ENCODE measurements around the gene HDAC4.

DNA sequence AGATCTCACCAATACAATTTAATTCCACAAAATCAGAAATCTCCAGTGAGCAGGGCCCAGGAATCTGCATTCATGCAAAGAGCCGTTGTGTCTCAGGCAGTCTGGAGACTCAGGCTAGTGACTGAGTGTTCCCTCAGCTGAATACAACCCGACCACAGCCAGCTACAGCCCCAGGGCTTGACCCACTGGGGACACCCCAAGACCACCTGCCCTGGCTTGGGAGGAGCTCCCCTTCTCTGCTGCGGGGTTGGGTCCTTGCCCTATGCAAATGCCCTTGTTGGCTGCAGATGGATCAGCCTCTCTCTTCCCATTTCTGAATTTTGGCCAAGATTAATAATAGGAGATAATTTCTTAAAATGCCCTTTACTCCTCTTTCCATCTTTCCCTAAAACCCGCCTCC, 395.2 kb downstream of the HDAC4 start:
- TF ChIP-seq, protein P1, sequence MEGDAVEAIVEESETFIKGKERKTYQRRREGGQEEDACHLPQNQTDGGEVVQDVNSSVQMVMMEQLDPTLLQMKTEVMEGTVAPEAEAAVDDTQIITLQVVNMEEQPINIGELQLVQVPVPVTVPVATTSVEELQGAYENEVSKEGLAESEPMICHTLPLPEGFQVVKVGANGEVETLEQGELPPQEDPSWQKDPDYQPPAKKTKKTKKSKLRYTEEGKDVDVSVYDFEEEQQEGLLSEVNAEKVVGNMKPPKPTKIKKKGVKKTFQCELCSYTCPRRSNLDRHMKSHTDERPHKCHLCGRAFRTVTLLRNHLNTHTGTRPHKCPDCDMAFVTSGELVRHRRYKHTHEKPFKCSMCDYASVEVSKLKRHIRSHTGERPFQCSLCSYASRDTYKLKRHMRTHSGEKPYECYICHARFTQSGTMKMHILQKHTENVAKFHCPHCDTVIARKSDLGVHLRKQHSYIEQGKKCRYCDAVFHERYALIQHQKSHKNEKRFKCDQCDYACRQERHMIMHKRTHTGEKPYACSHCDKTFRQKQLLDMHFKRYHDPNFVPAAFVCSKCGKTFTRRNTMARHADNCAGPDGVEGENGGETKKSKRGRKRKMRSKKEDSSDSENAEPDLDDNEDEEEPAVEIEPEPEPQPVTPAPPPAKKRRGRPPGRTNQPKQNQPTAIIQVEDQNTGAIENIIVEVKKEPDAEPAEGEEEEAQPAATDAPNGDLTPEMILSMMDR (IDR thresholded peaks at IDR 0.05), result no peak
- TF ChIP-seq EP300 (IDR thresholded peaks at IDR 0.05), result no peak

All from tibial nerve (tissue), 4 donors.